Prostate gland (tissue), 2 donors: ENCODE data around the gene POLE2. TPM values are rescaled to one million over a fixed set of nuclear protein-coding genes. Genes with fewer than 3 reads are reported as not detected.
"Not testable (repeated sequence)": the region's sequence is repeated elsewhere in the genome, so short reads cannot be mapped to it uniquely, and the experiment has no call there.

Source experiments
- DNase-seq: peaks from one replicate; pipeline ENCODE4 v3.0.0-alpha.2; 2019; ENCODE audit warnings: low spot score
- H3K27ac ChIP-seq, 2 donors: fragments of 200-600 bp; sonication (generic); 2 replicates each; pipeline ENCODE4 v1.5.1; 2017 to 2019
- H3K27me3 ChIP-seq: fragments of 200-600 bp; sonication (generic); replicated peaks from 2 replicates; pipeline ENCODE4 v1.5.1; 2019; ENCODE audit not compliant: insufficient read depth
- H3K36me3 ChIP-seq, 2 donors: fragments of 200-600 bp; sonication (generic); 1 replicate in 1 of 2; 2 replicates in 1 of 2; pipeline versions ENCODE4 v1.5.1 to v1.8.1; 2017 to 2019
- H3K4me1 ChIP-seq: fragments of 200-600 bp; sonication (generic); replicated peaks from 2 replicates; pipeline ENCODE4 v1.5.1; 2019
- H3K4me3 ChIP-seq, 2 donors: fragments of 200-600 bp; sonication (generic); 2 replicates each; pipeline ENCODE4 v1.5.1; 2017 to 2019
- H3K9me3 ChIP-seq: fragments of 200-600 bp; sonication (generic); 2 replicates; pipeline ENCODE4 v1.5.1; 2017
- CTCF ChIP-seq, 4 experiments: fragments of 200-600 bp in 2 of 4; fragments of 450-650 bp in 2 of 4; sonication (generic) in 2 of 4; IDR thresholded peaks; 1 replicate in 3 of 4; 2 replicates in 1 of 4; pipeline ENCODE4 v1.5.1; 2016 to 2019; ENCODE audit warnings: antibody characterized with exemption in 4 of 4, mild to moderate bottlenecking in 2 of 4, moderate library complexity in 2 of 4
- POLR2A ChIP-seq: fragments of 450-650 bp; IDR thresholded peaks from one replicate; pipeline ENCODE4 v1.6.1; 2016; ENCODE audit warnings: antibody characterized with exemption, mild to moderate bottlenecking
- POLR2AphosphoS5 ChIP-seq: sonication (generic); formaldehyde crosslinking; IDR thresholded peaks from one replicate; pipeline ENCODE4 v1.6.1; 2017; ENCODE audit warnings: antibody characterized with exemption
- WGBS: methylation state at CpG from one replicate; pipeline ENCODE4 v1.1.5; 2018; 5-methylcytosine and 5-hydroxymethylcytosine counted together
- intact Hi-C: fragments of 100-400 bp; cut with DNase I; formaldehyde crosslinking; loops from one replicate; pipeline ENCODE4 v1.14.2; 2022
- total RNA-seq, 2 donors: library from RNA; depleted of rRNA; stranded (reverse); fragments of >200 nt; gene quantifications; one replicate each; pipeline ENCODE4 v1.1.0, GENCODE V29; 2016

The POLE2 gene
- total RNA-seq, 2 donors from 2014 or later, result 3.2 to 5.8 TPM

- H3K27ac ChIP-seq, result no peak overlapping the region
- no peaks in the 10 kb centered on the region for H3K9me3 ChIP-seq
- no peaks in the 10 kb centered on the region for H3K4me1 ChIP-seq
- no peak overlapping the region for H3K4me3 ChIP-seq
- no peak for DNase-seq
- TF ChIP-seq CTCF (IDR thresholded peaks at IDR 0.05), result no peak
- TF ChIP-seq POLR2AphosphoS5, result no peak
- no peak for TF ChIP-seq POLR2A
- no peaks in the 10 kb centered on the region for H3K27me3 ChIP-seq
- intact Hi-C loops, result no loop called here
- no peaks in the 10 kb centered on the region for H3K36me3 ChIP-seq
Measured at GRCh38 chr14:49720744-49721143, 32.7 kb upstream of the POLE2 start.

- H3K4me1 ChIP-seq, H3K27me3 ChIP-seq, H3K36me3 ChIP-seq, DNase-seq, H3K9me3 ChIP-seq, H3K4me3 ChIP-seq, H3K27ac ChIP-seq, intact Hi-C loops: not testable (repeated sequence)
- 96% methylated on average over 11 of the region's 11 CpGs for WGBS
Measured at GRCh38 chr14:49710993-49711392, 23.0 kb upstream of the POLE2 start.

- H3K9me3 ChIP-seq, H3K4me1 ChIP-seq, intact Hi-C loops, H3K27ac ChIP-seq, H3K27me3 ChIP-seq, DNase-seq, H3K4me3 ChIP-seq, H3K36me3 ChIP-seq: not testable (repeated sequence)
- 86% methylated on average over 4 of the region's 4 CpGs for WGBS
Measured at GRCh38 chr14:49704471-49704870, 16.5 kb upstream of the POLE2 start.

- TF ChIP-seq POLR2A (no peak), CTCF (IDR thresholded peaks at IDR 0.05) (no peak), POLR2AphosphoS5 (no peak)
- H3K27me3 ChIP-seq, result no peaks in the 10 kb centered on the region
- no peaks in the 10 kb centered on the region for H3K9me3 ChIP-seq
- no peaks in the 10 kb centered on the region for H3K4me1 ChIP-seq
- no peak overlapping the region for H3K4me3 ChIP-seq
- no peaks in the 10 kb centered on the region for H3K36me3 ChIP-seq
- WGBS, result 69% methylated on average over 3 of the region's 3 CpGs
- intact Hi-C loops, result no loop called here
- DNase-seq, result no peak
- no peak overlapping the region for H3K27ac ChIP-seq
Measured at GRCh38 chr14:49703965-49704364, 16.0 kb upstream of the POLE2 start.

- no peak overlapping the region for H3K27ac ChIP-seq
- no peaks in the 10 kb centered on the region for H3K9me3 ChIP-seq
- no peaks in the 10 kb centered on the region for H3K4me1 ChIP-seq
- H3K27me3 ChIP-seq, result no peaks in the 10 kb centered on the region
- intact Hi-C loops, result no loop called here
- no peak overlapping the region for H3K4me3 ChIP-seq
- H3K36me3 ChIP-seq, result no peaks in the 10 kb centered on the region
- DNase-seq, result no peak
- TF ChIP-seq POLR2AphosphoS5 (no peak), CTCF (IDR thresholded peaks at IDR 0.05) (no peak), POLR2A (no peak)
- WGBS, result 91% methylated on average over 4 of the region's 4 CpGs
Measured at GRCh38 chr14:49702725-49703124, 14.7 kb upstream of the POLE2 start.

GRCh38 chr14:49693735-49694124, 5.7 kb upstream of the POLE2 start:
- intact Hi-C loops, result loop anchor here (1.0 to 5.0 kb wide), 2 partner anchors 59 to 74 kb away; partner anchors contain the start of gene KLHDC2

More at GRCh38 chr14:49693735-49694124, 5.7 kb upstream of the POLE2 start:
- not testable (repeated sequence) for H3K4me1 ChIP-seq, H3K9me3 ChIP-seq, DNase-seq, H3K27me3 ChIP-seq, H3K36me3 ChIP-seq
- WGBS, result 12% methylated on average over 13 of the region's 13 CpGs
- Histone ChIP-seq H3K27ac (peak overlapping the region; percentile 93 to 96), H3K4me3 (peak overlapping the region; percentile 70 to 76)
